ENCODE measurements around the gene UBTF.
A peak's percentile ranks its signal among the peaks of the same experiment; 100 is the strongest.

UBTF gene

DNA sequence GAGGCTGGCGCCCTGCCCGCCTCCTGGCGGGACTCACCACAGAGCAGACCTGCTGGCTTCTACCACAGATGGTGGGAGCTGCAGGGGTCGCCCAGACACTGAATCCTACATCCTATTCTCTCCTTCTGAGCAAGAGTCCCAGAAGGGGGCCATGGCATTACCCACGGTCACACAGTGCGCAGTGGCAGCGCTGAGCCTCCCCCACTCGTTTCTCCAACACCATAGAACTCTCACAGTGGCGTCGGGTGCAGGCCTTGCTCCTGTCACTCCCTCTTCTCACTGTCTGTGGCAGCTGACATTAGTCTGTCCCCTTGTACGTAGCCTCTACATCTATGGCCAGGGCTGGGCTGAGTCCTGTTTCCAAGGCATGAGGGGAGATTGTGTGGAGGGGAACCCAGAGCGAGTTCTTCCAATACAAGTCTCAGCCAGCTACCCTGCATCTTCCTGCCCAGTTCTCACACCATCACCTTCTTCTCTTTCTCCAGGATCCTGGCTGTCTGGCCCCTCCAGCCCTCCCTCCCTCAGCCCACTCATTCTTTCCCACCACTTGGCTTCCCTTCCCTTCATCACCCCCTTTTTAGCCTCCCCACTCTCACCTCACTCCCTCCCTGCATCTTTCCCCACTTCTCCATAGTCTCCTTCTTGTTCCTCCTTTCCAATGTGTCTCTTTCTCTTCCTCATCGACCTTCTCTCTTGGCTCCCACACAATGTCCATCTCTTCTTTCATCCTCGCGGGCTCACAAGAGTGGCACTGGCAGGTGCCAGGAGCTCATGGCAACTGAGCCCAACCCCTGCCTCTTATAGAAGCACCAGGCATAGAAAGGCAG, 5.9 kb downstream of the UBTF start:
- TF ChIP-seq, protein P1, sequence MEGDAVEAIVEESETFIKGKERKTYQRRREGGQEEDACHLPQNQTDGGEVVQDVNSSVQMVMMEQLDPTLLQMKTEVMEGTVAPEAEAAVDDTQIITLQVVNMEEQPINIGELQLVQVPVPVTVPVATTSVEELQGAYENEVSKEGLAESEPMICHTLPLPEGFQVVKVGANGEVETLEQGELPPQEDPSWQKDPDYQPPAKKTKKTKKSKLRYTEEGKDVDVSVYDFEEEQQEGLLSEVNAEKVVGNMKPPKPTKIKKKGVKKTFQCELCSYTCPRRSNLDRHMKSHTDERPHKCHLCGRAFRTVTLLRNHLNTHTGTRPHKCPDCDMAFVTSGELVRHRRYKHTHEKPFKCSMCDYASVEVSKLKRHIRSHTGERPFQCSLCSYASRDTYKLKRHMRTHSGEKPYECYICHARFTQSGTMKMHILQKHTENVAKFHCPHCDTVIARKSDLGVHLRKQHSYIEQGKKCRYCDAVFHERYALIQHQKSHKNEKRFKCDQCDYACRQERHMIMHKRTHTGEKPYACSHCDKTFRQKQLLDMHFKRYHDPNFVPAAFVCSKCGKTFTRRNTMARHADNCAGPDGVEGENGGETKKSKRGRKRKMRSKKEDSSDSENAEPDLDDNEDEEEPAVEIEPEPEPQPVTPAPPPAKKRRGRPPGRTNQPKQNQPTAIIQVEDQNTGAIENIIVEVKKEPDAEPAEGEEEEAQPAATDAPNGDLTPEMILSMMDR (conservative IDR thresholded peaks at IDR 0.05; ENCODE audit: low read length): no peak
- no peak overlapping the region for H3K4me3 ChIP-seq (ENCODE audit: low read length)
- no peak for DNase-seq (ENCODE audit: low read depth)

DNA sequence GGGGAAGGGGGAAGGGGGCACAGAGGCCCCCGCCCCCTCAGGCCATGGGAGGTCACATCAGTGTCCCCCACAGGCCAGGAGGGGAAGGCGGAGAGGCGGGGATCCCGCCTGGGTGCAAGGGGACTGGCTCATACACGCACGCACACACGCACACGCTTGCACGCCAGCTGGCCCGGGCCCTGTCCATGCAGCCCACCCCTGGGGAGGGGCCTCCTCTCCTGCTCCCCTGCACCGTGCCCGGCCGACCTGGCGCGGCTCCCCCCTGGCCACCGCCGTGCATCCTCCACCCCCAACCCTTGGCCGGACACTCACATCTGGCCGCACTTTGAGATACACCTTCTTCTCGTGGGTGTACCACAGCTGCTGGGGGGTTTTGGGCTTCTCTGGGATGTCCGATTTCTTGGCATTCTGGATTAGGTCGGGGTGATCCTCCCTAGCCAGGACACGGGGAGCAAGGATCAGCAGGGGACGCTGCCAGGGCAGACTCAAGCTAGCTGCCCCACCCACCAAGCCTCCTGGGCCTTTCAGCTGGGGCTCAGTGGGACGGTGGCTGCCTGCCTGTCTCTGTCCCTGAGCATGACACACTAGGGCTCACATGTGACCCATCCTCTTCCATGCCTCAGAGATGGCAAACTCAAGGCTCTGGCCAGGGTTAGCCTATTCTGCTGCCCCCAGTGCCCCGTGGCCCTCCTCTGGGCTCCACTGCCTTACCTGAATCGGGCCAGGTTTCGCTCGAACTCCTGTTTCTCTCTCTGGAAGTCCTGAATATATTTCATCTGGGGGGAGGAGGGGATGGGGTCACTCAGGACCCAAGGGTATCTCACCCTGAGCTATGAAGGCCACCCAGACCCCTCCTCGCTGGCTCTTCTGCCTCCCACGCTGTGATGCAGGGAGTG, 6.7 kb downstream of the UBTF start:
- no peak overlapping the region for H3K4me3 ChIP-seq (ENCODE audit: low read length)
- TF ChIP-seq, protein P1 (conservative IDR thresholded peaks at IDR 0.05; ENCODE audit: low read length): no peak
- no peak for DNase-seq (ENCODE audit: low read depth)

DNA sequence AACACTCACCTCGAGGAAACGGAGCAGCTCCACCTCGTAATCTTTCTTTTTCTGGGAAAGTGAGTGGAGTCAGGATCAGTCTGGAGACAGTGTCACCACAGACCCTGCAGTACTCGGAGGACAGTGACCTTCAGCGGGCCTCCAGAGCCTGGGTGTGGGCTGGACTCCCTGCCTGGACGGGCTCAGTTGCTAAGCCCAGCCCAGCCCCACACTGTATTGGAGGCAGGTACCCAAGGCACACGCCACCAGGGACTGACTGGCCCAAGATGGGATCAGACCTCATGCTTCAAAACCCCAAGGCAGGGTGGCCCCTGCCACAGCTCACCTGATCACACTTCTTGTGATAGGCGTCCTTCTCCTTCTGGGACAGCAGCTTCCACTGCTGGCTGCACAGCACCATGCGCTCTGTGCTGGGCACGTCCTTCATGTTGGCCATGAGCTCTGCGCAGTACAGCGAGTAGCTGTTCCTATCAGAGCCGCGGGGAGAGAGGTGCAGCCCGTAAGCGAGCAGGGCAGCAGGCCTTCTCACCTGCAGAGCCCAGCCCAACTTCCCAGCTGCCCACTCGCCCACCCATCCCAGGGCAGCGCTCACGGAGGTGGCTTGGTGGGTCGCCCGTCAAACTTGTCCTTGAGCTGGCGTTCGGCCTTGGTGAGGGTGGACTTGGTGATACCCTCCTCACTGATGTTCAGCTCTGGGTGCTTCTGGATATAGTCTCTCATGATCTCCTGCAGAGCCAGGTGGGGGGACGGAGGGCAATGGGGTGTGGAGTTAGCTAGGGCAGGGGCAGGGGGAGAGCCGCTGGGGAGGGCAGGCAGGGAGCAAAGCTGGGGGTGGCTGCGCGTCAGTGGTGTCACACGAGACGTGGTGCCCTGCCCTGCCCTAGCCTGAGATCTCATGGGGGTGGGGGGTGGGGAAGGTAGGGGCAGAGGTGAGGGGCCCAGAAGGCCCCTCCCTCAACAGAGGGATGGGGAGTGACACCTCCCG, 7.9 kb downstream of the UBTF start:
- DNase-seq (ENCODE audit: low read depth): no peak
- no peak overlapping the region for H3K4me3 ChIP-seq (ENCODE audit: low read length)
- TF ChIP-seq, protein P1 (conservative IDR thresholded peaks at IDR 0.05; ENCODE audit: low read length): no peak

DNA sequence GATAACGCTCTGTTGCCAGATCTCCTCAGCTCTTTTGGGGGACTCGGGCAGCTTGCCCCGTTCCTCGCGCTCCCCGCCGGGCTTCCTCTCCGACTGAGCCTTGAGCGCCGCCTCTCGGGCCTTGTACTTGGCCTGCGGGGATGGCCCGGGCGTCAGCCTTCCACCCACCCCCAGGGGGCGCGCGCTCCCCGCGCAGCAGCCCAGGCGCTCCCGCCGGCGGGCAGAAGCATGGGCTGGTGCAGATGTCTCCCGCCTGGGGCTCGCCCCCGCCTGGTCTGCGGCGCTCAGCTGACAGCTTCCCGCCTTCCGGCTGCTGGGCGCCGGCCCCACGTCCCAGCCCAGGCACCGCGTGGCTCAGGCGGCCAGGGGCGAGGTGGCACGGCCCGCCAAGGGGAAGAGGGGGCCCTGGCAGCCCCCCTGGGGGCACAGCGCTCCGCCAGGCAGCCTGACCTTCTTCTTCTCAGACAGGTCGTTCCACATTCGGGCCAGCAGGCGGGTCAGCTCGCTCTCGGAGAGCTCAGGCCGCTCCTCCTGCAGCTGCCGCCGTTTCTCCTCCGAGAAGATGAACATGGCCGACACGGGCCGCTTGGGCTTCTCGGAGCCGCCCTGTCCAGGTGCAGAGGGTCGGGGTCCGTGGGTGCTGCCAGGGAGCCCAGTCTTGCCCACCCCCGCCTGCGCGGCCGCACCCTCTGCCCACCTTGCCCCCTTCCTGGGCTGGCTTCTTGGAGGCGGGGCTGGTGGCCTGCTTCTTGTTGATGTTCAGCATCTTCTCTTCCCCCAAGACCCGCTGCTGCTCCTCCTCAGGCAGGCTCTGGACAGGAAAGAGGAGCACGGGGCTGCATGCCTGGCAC, 8.9 kb downstream of the UBTF start:
- DNase-seq (ENCODE audit: low read depth): peak; percentile 87
- TF ChIP-seq, protein P1 (conservative IDR thresholded peaks at IDR 0.05; ENCODE audit: low read length): peak; percentile 74
- no peak overlapping the region for H3K4me3 ChIP-seq (ENCODE audit: low read length)

DNA sequence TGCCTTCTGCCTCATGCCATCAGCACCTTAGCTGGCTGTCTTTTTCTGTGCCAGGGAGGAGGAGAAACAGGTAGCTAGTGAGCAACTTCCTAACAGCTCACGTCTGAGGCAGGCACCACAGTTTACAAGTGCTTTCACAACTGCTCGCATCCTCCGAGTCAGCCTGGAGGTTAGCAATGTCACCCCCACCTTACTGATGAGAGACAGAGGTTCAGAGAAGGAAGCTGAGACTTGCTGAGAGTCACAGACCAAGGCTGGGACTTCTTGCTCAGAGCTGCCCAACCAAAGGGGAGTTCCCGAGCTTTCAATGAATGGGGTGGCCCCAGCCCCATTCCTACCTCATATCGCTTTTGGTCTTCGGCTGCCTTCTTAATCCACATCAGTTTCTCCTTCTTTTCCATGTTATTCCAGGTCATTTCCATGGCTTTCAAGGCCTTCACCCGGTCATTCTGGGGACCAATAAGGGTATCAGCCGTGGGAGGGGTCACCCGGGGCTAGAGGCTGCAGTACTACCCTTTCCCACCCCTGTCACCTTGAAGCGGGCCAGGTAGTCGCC, 9.6 kb downstream of the UBTF start:
- H3K4me3 ChIP-seq (ENCODE audit: low read length): no peak overlapping the region
- DNase-seq (ENCODE audit: low read depth): no peak
- TF ChIP-seq, protein P1 (conservative IDR thresholded peaks at IDR 0.05; ENCODE audit: low read length): no peak

All from AG10803 (cell line).